ENCODE results near the gene VWA5A.

The VWA5A gene

GRCh38 chr11:124153821-124154220 is 38.6 kb downstream of the VWA5A start:
- no peak overlapping the region for H2AFZ ChIP-seq (ENCODE audit: low read depth, low read length)
- no peak for TF ChIP-seq EZH2 (IDR thresholded peaks at IDR 0.05; ENCODE audit: borderline replicate concordance, low read depth, low read length, severe bottlenecking)
- TF ChIP-seq CTCF (IDR thresholded peaks at IDR 0.05; ENCODE audit: borderline replicate concordance, extremely low read depth, low read length, poor library complexity, severe bottlenecking) = no peak
- no peak overlapping the region for H3K27ac ChIP-seq (ENCODE audit: low read length)
- H3K4me3 ChIP-seq (ENCODE audit: low read depth in 1 of 2, low read length in 2 of 2) = no peak overlapping the region
- ATAC-seq (ENCODE audit: insufficient read depth, low read depth) = no peak
- H3K9me3 ChIP-seq (ENCODE audit: insufficient read depth, low read length, severe bottlenecking) = no peaks in the 10 kb centered on the region
- H3K9ac ChIP-seq (ENCODE audit: low read depth, low read length) = no peak overlapping the region
- H3K4me1 ChIP-seq (ENCODE audit: insufficient read depth, low read length) = no peaks in the 10 kb centered on the region
- no peak for DNase-seq
- H4K20me1 ChIP-seq (ENCODE audit: insufficient read depth, low read length) = no peaks in the 10 kb centered on the region
- H3K27me3 ChIP-seq (ENCODE audit: insufficient read depth, low read length, poor library complexity) = peaks cover 5% of the 10 kb centered on the region
- H3K36me3 ChIP-seq (ENCODE audit: insufficient read depth, low read length) = no peaks in the 10 kb centered on the region
- no peaks in the 10 kb centered on the region for H3K79me2 ChIP-seq (ENCODE audit: insufficient read depth, low read length)
- H3K4me2 ChIP-seq (ENCODE audit: insufficient read depth, low read length) = no peak overlapping the region

- Histone ChIP-seq H3K9ac (ENCODE audit: low read depth, low read length) (no peak overlapping the region), H3K27ac (ENCODE audit: low read length) (no peak overlapping the region), H3K9me3 (ENCODE audit: insufficient read depth, low read length, severe bottlenecking) (no peaks in the 10 kb centered on the region), H3K4me3 (ENCODE audit: low read depth in 1 of 2, low read length in 2 of 2) (no peak overlapping the region), H3K27me3 (ENCODE audit: insufficient read depth, low read length, poor library complexity) (peaks cover 5% of the 10 kb centered on the region), H3K36me3 (ENCODE audit: insufficient read depth, low read length) (no peaks in the 10 kb centered on the region), H4K20me1 (ENCODE audit: insufficient read depth, low read length) (no peaks in the 10 kb centered on the region), H3K4me2 (ENCODE audit: insufficient read depth, low read length) (no peak overlapping the region), H2AFZ (ENCODE audit: low read depth, low read length) (no peak overlapping the region), H3K4me1 (ENCODE audit: insufficient read depth, low read length) (no peaks in the 10 kb centered on the region), H3K79me2 (ENCODE audit: insufficient read depth, low read length) (no peaks in the 10 kb centered on the region)
- no peak for DNase-seq
- TF ChIP-seq EZH2 (IDR thresholded peaks at IDR 0.05; ENCODE audit: borderline replicate concordance, low read depth, low read length, severe bottlenecking) (no peak), CTCF (IDR thresholded peaks at IDR 0.05; ENCODE audit: borderline replicate concordance, extremely low read depth, low read length, poor library complexity, severe bottlenecking) (no peak)
- no peak for ATAC-seq (ENCODE audit: insufficient read depth, low read depth)
Measured at GRCh38 chr11:124159481-124159880, 44.2 kb downstream of the VWA5A start.

- Histone ChIP-seq H3K9ac (ENCODE audit: low read depth, low read length) (no peak overlapping the region), H4K20me1 (ENCODE audit: insufficient read depth, low read length) (no peaks in the 10 kb centered on the region), H3K27ac (ENCODE audit: low read length) (no peak overlapping the region), H3K79me2 (ENCODE audit: insufficient read depth, low read length) (no peaks in the 10 kb centered on the region), H3K4me2 (ENCODE audit: insufficient read depth, low read length) (no peak overlapping the region), H3K27me3 (ENCODE audit: insufficient read depth, low read length, poor library complexity) (peaks cover 5% of the 10 kb centered on the region), H3K36me3 (ENCODE audit: insufficient read depth, low read length) (no peaks in the 10 kb centered on the region), H2AFZ (ENCODE audit: low read depth, low read length) (no peak overlapping the region), H3K9me3 (ENCODE audit: insufficient read depth, low read length, severe bottlenecking) (no peaks in the 10 kb centered on the region), H3K4me1 (ENCODE audit: insufficient read depth, low read length) (no peaks in the 10 kb centered on the region), H3K4me3 (ENCODE audit: low read depth in 1 of 2, low read length in 2 of 2) (no peak overlapping the region)
- ATAC-seq (ENCODE audit: insufficient read depth, low read depth) (no peak), DNase-seq (no peak)
- TF ChIP-seq EZH2 (IDR thresholded peaks at IDR 0.05; ENCODE audit: borderline replicate concordance, low read depth, low read length, severe bottlenecking) (no peak), CTCF (IDR thresholded peaks at IDR 0.05; ENCODE audit: borderline replicate concordance, extremely low read depth, low read length, poor library complexity, severe bottlenecking) (no peak)
Measured at GRCh38 chr11:124160986-124161385, 45.7 kb downstream of the VWA5A start.

GRCh38 chr11:124167826-124168231 is 52.6 kb downstream of the VWA5A start:
- no peak overlapping the region for H3K4me3 ChIP-seq (ENCODE audit: low read depth in 1 of 2, low read length in 2 of 2)
- no peak overlapping the region for H3K9ac ChIP-seq (ENCODE audit: low read depth, low read length)
- ATAC-seq (ENCODE audit: insufficient read depth, low read depth) = no peak
- H2AFZ ChIP-seq (ENCODE audit: low read depth, low read length) = no peak overlapping the region
- DNase-seq = no peak
- no peaks in the 10 kb centered on the region for H3K79me2 ChIP-seq (ENCODE audit: insufficient read depth, low read length)
- H3K27me3 ChIP-seq (ENCODE audit: insufficient read depth, low read length, poor library complexity) = no peaks in the 10 kb centered on the region
- H4K20me1 ChIP-seq (ENCODE audit: insufficient read depth, low read length) = no peaks in the 10 kb centered on the region
- no peaks in the 10 kb centered on the region for H3K4me1 ChIP-seq (ENCODE audit: insufficient read depth, low read length)
- TF ChIP-seq CTCF (IDR thresholded peaks at IDR 0.05; ENCODE audit: borderline replicate concordance, extremely low read depth, low read length, poor library complexity, severe bottlenecking) (no peak), EZH2 (IDR thresholded peaks at IDR 0.05; ENCODE audit: borderline replicate concordance, low read depth, low read length, severe bottlenecking) (no peak)
- no peaks in the 10 kb centered on the region for H3K36me3 ChIP-seq (ENCODE audit: insufficient read depth, low read length)
- H3K4me2 ChIP-seq (ENCODE audit: insufficient read depth, low read length) = no peak overlapping the region
- no peaks in the 10 kb centered on the region for H3K9me3 ChIP-seq (ENCODE audit: insufficient read depth, low read length, severe bottlenecking)
- no peak overlapping the region for H3K27ac ChIP-seq (ENCODE audit: low read length)

All from DND-41 (cell line).